GM18499 (cell line): ENCODE data around the gene ZBTB44.
"Not testable (repeated sequence)": the region's sequence is repeated elsewhere in the genome, so short reads cannot be mapped to it uniquely, and the experiment has no call there.

Source experiments
- ATAC-seq: cut with Tn5 transposase; IDR thresholded peaks from one replicate; pipeline ENCODE4 v1.9.1; 2021; ENCODE audit warnings: moderate number of reproducible peaks; ENCODE audit not compliant: insufficient read depth, unreplicated experiment

Gene ZBTB44, protein sequence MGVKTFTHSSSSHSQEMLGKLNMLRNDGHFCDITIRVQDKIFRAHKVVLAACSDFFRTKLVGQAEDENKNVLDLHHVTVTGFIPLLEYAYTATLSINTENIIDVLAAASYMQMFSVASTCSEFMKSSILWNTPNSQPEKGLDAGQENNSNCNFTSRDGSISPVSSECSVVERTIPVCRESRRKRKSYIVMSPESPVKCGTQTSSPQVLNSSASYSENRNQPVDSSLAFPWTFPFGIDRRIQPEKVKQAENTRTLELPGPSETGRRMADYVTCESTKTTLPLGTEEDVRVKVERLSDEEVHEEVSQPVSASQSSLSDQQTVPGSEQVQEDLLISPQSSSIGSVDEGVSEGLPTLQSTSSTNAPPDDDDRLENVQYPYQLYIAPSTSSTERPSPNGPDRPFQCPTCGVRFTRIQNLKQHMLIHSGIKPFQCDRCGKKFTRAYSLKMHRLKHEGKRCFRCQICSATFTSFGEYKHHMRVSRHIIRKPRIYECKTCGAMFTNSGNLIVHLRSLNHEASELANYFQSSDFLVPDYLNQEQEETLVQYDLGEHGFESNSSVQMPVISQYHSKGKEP

DNA sequence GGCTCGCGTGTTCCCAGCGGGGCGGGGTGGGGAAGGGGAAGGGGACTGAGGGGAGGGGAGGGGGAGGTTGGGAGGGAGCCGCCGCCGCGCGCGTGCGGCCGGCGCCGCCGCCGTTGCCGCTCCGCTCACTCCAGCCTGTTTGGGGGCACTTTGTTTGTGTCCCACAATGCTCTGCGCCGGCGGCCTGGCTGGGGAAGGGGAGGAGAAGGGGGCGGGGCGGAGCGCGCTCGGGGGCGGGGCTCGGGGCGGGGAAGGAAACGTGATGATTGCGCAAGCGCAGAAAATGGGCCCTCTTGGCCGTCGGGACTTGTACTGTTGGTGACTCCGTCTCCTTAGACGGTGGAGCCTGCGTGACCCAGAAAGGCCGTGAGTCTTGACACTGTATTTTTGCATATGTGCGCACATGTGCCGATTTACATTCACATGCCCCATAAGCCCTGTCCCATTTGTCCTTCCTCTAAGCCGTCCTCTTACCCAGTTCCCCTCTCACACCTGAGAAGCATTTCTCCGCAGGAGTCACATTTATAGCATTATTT is at the start of gene ZBTB44:
Gene ZBTB44, minus strand, starts transcription at position 168 of the 536 bp plus-strand sequence. CDS start 53,044 bp downstream, outside the sequence.
- ATAC-seq: peak; percentile 38

DNA sequence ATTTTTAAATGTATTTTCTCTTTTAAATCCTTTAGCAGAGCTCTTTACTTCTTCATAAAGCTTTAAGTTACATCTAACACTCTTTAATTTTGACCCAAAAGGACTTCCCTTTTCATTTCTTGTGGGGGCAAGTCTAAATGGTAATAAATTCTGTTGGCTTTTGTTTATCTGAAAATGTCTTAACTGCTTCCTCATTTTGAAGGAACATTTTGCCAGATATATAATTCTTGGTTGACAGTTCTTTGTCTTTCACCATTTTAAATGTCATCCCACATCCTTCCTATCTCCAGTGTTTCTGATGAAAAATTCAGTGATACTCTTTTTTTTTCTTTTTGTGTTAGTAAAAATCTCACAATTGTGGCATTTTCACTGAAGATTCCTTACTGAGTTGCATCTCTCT is 44.7 kb upstream of the ZBTB44 start:
- ATAC-seq: no peak

DNA sequence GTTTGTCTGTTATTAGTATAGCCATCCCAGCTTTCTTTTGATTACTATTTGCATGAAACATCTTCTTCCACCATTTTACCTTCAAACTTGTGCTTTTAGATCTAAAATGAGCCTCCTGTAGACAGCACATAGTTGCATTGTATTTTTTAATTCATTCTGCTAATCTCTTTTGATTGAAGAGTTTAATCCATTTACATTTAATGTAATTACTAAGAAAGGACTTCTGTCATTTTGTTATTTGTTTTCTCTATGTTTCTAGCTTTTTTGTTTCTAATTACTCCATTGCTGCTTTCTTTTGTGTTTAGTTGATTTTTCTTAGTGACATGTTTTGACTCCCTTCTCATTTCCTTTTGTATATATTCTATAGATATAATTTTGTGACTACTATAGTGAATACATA is 43.7 kb upstream of the ZBTB44 start:
- no peak for ATAC-seq

DNA sequence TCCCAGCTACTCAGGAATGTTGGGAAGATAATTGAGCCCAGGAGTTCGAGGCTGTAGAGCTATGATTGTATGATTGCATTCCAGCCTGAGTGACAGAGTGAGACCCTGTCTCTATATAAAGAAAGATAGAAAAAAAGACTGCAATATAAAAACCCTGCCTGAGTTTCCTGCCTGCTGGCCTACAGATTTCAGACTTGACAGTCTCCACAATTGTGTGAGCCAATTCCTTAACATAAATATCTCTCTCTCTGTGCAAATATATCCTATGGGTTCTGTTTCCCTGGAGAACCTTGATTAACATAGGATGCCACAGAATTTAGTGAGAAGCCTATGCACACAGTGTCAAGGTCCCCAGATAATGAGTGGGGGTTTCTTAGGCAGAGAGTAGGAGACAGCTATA is 32.5 kb upstream of the ZBTB44 start:
- no peak for ATAC-seq

DNA sequence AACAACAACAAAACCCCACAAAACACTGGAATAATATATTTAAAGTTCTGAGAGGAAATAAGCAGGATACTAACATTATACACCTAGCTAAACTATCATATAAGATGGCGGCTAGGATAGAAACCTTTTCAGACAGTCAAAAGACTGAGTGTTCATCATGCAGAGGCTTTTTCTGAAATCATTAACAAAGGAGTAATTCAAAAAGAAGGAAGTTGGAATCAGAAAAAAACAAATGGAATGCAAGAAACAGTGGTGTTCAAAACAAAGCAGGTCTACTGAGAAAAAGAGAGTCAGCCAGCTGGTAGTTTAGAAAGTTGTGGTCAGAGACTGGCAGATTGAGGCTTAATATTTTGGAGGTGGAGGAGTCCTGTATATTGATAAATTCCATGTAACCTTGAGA is 30.1 kb upstream of the ZBTB44 start:
- ATAC-seq: no peak

DNA sequence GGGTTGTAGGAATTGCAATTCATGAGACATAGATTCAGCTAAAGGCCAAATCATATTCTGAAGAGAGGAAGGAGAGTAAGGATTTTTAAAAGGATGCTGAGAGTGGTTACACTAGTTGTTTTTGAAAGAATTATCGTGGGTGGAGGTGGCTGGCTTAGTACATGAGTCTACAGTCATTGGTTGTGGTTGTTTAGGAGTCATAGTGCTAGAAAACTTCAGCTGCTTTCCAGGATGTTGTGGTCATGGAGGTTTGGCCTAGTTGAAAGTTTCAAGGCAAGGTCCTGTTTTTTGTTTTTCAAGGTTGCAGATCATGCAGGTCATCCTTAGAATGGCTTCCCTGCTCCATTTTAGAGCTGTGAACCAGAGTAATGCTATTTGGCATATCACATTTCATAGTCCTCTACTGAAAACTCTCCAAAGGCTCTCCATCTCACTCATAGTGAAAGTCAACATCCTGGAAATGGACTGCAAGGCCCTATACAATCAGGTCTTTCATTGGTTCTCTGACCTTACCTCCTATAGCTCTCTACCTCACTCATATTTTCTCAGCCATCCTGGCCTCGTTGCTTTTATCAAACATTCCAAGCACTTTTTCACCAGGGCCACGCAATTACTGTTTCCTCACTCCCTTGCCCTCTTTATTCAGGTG is 26.1 kb upstream of the ZBTB44 start:
- no peak for ATAC-seq

DNA sequence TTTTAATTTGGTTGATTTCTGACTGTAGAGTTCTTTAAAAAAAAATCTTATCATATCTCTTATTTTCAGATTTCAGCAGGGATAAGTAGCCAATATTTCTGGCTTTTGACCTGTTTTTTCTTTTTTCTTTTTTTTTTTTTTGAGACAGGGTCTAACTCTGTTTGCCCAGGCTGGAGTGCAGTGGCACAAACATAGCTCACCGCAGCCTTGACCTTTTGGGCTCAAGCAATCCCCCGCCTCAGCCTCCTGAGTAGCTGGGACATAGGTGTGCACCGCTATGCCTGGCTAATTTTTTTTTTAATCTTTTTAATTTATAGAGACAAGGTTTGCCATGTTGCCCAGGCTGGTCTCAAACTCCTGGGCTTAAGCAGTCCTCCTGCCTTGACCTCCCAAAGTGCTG is 23.9 kb upstream of the ZBTB44 start:
- no peak for ATAC-seq

DNA sequence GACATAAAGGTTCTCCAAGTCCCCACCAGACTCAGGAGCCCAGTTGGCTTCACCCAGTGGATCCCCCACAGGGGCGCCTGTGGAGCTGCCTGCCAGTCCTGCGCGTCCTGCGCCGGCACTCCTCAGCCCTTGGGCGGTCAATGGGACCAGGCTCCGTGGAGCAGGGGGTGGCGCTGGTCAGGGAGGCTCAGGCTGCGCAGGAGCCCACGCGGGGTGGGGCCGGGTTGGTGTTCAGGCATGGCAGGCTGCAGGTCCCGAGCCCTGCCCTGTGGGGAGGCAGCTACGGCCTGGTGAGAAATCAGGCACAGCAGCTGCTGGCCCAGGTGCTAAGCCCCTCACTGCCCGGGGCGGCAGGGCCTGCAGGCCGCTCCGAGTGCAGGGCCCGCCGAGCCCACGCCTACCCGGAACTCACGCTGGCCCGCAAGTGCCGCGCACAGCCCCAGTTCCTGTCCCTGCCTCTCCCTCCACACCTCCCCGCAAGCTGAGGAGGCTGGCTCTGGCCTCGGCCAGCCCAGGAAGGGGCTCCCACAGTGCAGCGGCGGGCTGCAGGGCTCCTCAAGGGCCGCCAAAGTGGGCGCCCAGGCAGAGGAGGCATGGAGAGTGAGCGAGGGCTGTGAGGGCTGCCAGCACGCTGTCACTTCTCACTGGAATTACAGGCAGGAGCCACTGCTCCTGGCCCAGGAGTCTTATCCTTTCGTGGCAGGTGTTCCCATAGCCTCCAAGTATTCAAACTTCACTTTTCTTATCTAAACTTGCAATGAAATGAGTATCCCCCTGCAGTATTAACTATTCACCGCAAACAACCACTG is 22.8 kb upstream of the ZBTB44 start:
- ATAC-seq: no peak

DNA sequence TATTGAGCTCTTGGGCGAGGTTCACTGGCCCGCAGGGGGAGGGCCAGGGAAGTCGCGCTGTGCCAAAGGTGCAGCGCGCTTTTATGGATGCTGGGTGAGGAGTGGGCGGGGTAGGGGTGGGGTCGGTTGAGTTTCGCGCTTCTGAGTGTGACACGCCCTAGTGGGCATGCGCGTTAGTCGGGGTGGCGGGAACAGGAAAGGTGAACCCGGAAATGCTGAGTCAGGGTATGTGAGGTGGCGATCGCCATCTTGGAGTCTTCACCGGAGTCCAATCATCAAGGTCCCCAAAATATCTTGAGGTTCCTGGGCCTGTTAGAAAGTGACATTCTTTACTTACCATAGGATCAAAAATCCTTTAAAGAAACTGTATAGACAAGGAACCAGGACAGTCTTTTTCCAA is 16.7 kb upstream of the ZBTB44 start:
- ATAC-seq: not testable (repeated sequence)

DNA sequence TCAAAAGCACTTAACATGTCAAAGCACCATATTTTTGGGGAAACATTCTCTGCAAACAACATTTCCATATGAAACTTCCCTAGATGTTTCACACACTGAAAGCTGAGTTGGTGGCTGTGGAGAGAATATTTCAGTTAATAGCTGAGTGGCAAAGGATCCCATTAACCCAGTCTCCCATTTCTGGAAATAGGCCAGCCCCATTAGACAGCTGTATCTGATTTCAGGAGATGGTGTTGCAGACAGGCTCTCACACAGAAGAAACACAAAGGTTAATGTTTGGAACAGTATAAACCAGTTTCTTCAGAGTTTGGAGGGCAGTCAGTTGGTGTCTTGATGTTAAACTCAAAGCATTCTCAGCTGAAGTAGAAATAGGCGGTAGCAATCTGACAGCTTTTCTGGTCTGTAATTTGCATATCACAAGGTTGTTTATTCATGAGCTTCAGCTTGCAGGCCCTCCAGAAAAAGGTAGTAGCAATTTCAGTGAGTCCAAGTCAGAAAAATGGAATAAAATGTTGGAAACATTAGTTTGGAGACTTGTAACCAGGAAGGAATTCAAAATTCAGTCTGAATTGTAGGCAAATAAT is 15.5 kb upstream of the ZBTB44 start:
- no peak for ATAC-seq

DNA sequence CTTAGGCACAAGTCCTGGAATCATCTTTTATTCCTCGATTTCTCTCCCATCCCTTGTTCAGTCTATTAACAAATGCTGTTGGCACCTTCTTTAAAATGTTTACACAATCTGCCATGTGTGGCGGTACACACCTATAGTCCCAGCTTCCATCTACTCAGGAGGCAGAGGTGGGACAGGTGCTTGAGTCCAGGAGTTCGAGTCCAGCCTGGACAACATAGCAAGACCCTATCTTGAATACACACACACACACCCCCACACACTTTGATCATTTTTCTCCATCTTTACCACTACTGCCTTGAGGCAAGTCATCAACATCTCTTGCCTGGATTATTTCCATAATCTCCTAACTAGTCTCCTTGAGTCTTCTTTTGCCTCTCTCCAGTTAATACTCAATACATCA is 13.7 kb upstream of the ZBTB44 start:
- no peak for ATAC-seq

DNA sequence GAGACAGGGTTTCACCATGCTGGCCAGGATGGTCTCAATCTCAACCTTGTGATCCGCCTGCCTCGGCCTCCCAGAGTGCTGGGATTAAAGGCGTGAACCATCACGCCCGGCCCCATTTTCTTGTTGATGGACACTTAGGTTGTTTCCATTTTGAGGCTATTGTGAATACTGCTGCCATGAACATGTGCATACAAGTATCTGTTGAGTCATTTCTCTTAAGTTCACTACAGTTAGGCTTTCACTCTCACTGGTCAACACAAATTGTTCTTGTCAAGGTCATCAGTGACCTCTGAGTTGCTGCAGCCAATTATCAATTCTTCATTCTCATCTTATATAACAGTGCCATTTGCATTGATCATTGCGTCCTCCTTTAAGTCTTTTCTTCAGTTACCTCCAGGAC is 13.0 kb upstream of the ZBTB44 start:
- no peak for ATAC-seq

DNA sequence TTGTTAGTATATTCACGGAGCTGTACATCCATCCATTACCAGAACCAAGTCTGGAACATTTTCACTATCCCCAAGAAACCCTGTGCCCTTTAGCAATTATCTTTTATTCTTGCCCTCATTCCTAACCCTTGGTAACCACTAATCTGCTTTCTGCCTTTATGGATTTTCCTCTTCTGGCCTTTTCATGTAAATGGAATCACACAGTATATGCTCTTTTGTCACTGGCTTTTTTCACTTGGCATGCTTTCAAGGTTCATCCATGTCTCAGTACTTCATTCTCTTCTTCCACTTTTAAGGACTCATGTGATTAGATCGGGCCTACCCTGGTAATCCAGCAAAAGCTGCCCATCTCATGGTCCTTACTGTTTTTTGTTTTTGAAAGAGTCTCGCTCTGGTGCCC is 11.0 kb upstream of the ZBTB44 start:
- ATAC-seq: no peak

DNA sequence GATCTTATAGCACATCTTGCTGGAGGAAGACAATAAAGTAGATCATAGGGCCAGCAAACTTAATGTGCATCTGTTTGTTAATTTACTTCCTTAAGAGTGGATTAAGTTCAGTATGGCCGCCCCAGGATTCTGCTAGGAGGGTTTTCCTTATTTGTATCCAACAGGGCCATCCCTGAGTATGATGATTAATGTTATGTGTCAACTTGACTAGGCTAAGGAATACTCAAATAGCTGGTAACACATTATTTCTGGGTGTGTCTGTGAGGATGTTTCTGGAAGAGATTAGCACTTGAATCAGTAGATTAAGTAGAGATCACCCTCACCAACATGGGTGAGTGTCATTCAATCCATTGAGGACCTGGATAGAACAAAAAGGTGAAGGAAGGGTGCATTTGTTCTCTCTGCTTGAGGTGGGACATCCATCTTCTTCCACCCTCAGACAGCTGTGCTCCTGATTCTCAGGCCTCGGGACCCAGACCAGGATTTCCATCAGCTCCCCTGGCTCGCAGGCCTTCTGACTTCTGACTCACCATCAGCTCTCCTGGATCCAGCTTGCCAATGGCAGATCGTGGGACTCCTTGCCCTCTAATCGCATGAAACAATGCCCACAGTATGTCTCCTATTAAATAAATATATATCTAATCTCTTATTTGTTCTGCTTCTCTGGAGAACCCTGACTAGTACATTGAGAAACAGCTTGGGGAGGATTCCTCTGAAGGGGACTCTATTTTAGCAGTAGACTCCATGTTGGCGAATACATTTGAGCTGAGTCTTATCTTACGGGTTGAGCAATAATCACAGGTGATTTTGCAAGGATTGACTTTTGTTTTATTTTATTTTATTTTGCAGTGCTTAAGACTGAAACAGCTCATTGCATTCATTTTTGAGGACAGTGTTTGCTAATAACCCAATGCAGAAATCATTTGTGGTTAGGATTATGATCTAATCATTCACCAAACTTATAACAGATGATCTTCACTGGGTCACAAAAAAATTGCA is 9.0 kb upstream of the ZBTB44 start:
- ATAC-seq: no peak

DNA sequence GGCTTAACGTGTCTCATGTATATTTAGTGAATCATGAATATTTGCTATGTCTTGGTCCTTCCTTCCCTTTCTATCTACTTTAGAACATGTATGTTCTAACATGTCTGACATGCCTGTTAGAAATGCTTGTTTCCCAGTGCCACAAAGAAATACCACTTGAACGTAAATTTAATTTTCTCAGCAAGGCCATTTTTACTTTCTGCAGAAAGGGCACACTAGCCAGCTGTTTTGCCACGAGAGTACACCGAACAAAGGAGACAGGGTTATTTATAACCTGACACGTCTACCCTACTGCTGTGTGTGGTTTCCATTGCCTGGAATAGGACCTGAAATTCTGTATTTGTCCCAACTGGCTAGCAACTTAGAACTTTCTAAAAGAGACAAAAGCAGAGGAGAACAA is 7.4 kb upstream of the ZBTB44 start:
- no peak for ATAC-seq

DNA sequence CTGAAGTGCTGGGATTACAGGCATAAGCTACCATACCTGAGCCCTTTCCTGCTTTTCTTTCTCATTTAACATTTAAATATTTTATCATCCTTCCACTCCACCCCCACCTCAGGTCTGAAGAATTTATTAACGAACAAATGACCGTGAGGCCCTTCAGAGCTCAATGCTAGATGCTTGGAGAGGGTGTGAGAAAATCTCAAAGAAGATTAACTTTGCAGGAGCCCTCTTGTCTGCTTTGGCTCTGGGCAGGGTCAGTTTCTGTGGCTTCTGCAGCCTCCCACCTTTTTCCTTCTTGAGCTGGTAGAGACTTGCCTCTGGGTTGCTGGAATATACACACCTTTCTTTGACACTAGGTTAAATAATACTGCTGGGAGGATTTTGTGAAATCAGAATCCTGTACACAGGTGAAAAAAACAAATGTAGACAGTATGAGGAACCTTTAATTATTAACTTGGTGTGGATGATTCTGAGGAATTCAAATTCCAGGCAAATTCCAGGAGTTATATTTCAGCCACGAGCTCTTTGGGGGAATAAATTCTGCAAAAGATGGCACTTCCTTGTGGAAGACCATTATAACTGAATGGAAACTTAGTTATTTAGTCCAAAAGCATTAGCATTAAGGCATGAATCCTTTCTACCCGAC is 3.4 kb upstream of the ZBTB44 start:
- no peak for ATAC-seq

DNA sequence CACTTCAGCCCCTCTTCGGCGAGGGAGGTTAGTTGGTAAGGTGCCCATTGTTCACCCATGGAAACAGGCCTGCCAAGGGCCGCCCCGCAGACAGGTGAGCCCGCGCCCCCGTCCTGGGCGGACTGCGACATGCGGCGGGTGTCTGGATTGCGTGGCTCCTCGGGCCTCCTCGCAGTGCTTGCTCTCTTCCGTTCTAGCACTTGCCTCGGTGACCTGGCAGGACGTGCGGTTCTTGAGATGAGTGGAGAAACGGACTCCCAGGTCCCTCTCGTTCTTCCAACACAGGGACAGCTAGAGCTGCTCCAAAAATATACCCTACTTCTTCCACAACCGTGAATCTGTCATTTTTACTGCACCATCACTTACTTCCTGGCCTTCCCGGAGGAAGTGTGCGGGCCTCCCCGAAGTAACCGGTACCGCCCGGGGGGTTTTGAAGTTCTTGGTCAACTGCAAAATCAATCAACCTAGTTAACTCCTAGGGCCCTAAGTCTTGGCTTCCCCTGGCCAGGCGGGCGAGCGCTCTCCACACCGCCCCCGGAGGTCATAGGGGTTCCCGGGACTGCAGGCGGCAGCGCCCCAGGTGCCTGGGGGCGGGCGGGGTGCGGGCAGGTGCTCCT is 745 bp upstream of the ZBTB44 start:
- peak; percentile 6 for ATAC-seq

DNA sequence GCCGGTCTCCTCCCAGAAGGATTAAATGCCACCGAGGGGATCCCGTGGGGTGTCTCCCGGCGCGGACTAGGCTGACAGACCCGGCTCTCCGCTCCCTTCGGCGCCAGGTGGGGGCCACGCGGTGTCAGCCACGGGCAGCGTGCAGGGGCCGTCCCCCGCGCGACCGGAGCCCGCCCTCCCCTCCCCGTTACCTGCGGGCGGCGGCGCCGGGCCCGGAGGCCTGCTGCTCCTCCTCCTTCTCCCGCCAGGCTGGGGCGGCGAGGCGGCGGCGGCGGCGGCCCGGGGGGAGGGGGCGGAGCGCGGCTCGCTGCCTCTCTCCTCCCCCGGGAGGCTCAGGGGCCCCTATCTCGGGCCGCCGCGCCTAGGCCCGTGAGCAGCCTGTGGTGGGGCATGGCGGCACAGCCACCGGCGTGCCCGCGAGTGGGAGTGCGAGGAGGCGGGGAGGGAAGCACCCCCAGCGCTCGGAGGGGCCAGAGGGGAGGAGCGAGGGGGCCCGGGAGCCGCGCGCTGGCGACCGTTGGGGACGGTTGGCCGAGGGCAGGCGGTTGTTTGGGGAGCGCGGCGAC is 450 bp downstream of the ZBTB44 start:
- peak; percentile 22 for ATAC-seq
